ENCODE results near the gene PHLDA1.
"Not testable (repeated sequence)": the region's sequence is repeated elsewhere in the genome, so short reads cannot be mapped to it uniquely, and the experiment has no call there.

The PHLDA1 gene

DNA sequence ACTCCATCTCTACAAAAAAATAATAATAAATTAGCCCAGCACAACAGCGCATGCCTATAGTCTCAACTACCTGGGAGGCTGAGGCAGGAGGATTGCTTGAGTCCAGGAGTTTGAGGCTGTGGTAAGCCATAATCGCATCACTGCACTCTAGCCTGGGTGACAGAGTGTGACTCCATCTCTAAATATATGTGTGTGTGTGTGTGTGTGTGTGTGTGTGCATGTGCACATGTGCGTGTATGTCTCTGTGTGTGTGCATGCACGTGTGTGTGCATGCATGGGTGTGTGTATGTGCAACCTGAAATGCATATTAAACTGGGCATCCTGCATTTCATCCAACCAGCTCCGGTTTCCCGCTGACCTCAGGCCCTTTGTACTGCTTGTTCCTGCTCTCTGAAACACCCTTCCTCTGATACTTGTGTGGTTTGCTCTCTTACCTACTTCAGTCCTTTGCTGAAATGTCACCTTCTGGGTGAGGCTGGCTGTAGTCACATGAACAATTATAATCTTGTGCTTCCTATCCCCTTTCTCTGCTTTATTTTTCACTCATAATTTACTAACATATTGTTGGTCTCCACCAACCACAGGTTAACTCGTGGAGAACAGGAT is 46.9 kb downstream of the PHLDA1 start:
- DNase-seq, result no peak

DNA sequence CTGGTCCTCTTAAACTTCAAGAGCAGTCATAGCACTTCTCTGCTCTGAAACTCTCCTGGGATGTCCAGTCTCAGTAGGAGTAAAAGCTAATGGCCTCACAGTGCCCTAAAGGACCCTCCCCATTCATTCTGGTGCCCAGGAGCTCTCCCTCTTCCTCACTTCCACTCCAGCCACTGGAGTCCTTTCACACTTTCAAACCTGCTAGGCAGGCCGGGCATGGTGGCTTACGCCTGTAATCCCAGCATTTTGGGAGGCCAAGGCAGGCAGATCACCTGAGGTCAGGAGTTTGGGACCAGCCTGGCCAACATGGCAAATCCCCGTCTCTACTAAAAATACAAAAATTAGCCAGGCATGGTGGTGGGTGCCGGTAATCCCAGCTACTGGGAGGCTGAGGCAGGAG is 47.7 kb downstream of the PHLDA1 start:
- not testable (repeated sequence) for DNase-seq

GRCh38 chr12:75982979-75983660 is 48.5 kb downstream of the PHLDA1 start:
- DNase-seq, result no peak

DNA sequence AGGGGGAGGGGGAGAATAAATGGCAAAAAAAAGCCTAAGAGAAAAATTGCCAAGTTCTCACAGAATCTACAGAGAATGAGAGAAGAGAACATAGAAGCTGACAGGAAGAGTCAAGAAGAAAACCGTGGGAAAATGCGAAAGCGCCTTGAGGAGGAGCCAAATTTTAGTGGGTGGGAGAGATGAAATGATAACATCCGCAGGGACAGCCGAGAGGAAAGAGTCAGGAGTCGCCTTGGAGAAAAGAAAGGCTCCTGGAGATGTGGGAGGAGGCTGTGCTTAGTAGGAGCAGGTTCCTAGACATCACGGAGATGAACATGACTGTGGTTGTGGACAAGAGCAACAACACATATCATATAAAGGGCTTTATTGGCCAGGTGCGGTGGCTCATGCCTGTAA is 49.4 kb downstream of the PHLDA1 start:
- no peak for DNase-seq

GRCh38 chr12:75981247-75982168 is 50.1 kb downstream of the PHLDA1 start:
- DNase-seq, result no peak

DNA sequence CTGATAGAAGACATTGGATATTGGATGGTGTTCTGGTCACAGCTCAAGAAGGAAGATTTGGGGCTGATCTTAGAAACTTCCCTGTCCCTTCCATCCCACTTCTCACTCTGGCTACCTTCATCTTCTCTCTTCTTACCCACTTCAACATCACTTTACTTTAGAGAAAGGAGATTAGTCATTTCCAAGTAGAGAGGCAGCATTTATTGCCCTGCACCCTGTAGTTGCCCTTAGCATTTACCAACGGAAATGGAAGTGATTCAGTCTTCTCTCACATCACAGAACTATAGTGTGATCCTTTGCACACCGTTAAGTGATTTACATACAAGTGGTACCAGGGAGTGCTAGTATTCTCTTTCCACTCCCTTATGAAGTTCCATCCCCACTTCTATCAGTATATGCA is 52.4 kb downstream of the PHLDA1 start:
- no peak for DNase-seq

DNA sequence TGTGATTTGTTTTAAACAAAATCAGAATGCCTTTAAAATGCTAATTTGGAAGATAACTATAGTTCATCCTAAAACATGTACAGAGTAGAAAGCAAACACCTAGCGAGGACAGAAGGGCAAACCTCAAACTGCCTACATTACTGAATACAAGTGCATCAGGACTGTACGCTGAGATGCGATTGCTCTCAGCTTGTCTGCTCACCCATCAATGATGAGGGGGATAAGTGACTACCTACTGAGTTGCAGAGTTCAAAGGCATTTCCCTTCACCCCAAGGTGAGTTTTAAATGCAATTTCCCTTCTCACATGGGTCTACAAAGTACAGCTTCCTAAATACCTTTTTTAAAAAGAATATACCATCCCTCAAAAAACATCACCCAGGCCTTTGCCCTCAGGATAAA is 52.9 kb downstream of the PHLDA1 start:
- DNase-seq, result no peak

GRCh38 chr12:75977952-75978671 is 53.5 kb downstream of the PHLDA1 start:
- no peak for DNase-seq

GRCh38 chr12:75977590-75977951 is 54.0 kb downstream of the PHLDA1 start:
- DNase-seq, result no peak

GRCh38 chr12:75976913-75977312 is 54.7 kb downstream of the PHLDA1 start:
- DNase-seq, result no peak

GRCh38 chr12:75976113-75976512 is 55.5 kb downstream of the PHLDA1 start:
- DNase-seq, result no peak

GRCh38 chr12:75975702-75976101 is 55.9 kb downstream of the PHLDA1 start:
- no peak for DNase-seq

All from NCI-H2081 treated with DMSO at 0.1 percent for 48 hours (cell line).